HEK293T (cell line): ENCODE results near the gene CARD14.

Source experiments
- CTBP1 ChIP-seq: fragments of 450-650 bp; IDR thresholded peaks from 2 replicates; pipeline ENCODE4 v1.6.1; 2016; ENCODE audit warnings: borderline replicate concordance
- FOXA1 ChIP-seq: fragments of 450-650 bp; IDR thresholded peaks from 2 replicates; pipeline ENCODE4 v1.6.1; 2016; ENCODE audit warnings: mild to moderate bottlenecking
- FOXM1 ChIP-seq: fragments of 450-650 bp; IDR thresholded peaks from 2 replicates; pipeline ENCODE4 v1.6.1; 2017; ENCODE audit warnings: mild to moderate bottlenecking, borderline replicate concordance
- L3MBTL2 ChIP-seq: fragments of 450-650 bp; conservative IDR thresholded peaks from 2 replicates; pipeline ENCODE4 v1.6.1; 2016; ENCODE audit warnings: mild to moderate bottlenecking

DNA sequence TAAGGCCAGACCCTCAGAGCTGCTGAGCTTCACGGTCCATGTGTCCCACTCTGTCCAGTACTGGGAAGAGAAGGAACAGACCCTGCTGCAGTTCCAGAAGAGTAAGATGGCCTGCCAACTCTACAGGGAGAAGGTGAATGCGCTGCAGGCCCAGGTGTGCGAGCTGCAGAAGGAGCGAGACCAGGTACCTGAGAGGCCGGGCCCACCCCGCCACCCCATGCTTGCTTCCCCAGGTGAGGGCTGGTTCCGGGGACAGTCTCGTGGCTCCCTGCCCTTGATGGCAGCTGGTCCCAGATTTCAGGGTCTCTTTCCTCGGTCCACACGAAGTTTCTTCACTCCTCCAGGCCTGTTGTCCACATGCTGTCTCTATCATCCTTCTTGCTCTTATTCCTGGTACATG, 20.9 kb downstream of the CARD14 start:
- no peak for TF ChIP-seq FOXA1
- no peak for TF ChIP-seq FOXM1
- TF ChIP-seq CTBP1, result no peak
- no peak for TF ChIP-seq L3MBTL2
